ENCODE measurements around the gene SNAPC5. TPM values are rescaled to one million over a fixed set of nuclear protein-coding genes. Genes with fewer than 3 reads are reported as not detected.

The SNAPC5 gene
- total RNA-seq, 1 donor from 2014 or later, result 24.8 TPM

DNA sequence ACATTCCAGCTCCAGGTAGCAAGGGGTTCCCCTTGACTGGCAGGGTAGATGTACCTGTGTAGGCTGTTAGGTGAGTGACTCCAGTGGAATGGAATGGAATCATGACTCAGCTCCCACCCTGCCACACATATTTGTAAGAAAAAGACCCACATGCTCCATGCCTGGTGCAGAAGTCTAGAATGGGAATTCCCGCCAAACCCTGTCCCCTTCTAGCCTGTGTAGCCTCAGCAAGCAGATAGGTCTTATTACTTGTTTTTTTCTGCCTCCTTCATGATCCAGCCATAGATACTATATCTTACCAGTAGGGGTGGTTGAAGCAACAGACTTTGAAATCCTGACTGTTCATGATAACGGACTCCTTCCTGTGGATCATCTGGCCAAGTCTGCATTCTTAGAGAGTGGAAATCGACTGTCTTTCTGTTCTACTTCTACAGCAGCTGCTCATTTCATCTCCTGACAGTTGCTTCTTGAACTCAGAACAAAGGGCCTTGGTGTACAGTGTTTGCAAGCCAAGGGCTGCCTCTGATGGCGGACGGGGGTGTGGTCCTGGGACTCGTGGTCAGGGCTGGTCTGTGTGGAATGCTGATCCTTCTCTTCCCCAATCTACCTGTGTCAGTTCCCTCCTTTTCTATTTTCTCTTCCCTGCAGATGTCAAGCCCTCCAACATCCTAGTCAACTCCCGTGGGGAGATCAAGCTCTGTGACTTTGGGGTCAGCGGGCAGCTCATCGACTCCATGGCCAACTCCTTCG lies 16.3 kb downstream of the SNAPC5 start:
- no peak overlapping the region for H3K27ac Mint-ChIP-seq (ENCODE audit: unreplicated experiment)
- peaks cover 10% of the 10 kb centered on the region for H3K36me3 Mint-ChIP-seq (ENCODE audit: unreplicated experiment)
- H3K4me1 Mint-ChIP-seq (ENCODE audit: unreplicated experiment), result no peaks in the 10 kb centered on the region
- TF ChIP-seq, protein P1, sequence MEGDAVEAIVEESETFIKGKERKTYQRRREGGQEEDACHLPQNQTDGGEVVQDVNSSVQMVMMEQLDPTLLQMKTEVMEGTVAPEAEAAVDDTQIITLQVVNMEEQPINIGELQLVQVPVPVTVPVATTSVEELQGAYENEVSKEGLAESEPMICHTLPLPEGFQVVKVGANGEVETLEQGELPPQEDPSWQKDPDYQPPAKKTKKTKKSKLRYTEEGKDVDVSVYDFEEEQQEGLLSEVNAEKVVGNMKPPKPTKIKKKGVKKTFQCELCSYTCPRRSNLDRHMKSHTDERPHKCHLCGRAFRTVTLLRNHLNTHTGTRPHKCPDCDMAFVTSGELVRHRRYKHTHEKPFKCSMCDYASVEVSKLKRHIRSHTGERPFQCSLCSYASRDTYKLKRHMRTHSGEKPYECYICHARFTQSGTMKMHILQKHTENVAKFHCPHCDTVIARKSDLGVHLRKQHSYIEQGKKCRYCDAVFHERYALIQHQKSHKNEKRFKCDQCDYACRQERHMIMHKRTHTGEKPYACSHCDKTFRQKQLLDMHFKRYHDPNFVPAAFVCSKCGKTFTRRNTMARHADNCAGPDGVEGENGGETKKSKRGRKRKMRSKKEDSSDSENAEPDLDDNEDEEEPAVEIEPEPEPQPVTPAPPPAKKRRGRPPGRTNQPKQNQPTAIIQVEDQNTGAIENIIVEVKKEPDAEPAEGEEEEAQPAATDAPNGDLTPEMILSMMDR (IDR thresholded peaks at IDR 0.05), result no peak
- no peaks in the 10 kb centered on the region for H3K9me3 Mint-ChIP-seq (ENCODE audit: unreplicated experiment)
- DNase-seq (ENCODE audit: extremely low spot score, unreplicated experiment), result no peak
- no peaks in the 10 kb centered on the region for H3K27me3 Mint-ChIP-seq (ENCODE audit: unreplicated experiment)
- no peak overlapping the region for H3K4me3 Mint-ChIP-seq (ENCODE audit: unreplicated experiment)

DNA sequence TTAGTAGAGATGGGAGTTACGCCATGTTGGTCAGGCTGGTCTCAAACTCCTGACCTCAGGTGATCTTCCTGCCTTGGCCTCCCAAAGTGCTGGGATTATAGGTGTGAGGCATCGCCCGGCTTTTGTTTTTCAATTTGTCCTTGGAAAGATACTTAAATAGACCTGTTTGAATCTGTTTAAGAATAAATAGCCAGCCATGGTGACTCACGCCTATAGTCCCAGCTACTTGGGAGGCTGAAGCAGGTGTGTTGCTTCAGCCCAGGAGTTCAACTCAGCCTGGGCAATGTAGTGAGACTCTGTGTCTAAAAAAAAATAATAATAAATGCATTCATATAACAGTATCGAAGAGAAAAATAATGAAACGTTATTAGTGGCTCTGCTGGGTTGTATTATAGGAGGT lies 17.3 kb downstream of the SNAPC5 start:
- TF ChIP-seq, protein P1 (IDR thresholded peaks at IDR 0.05), result no peak
- Mint-ChIP-seq H3K4me1 (ENCODE audit: unreplicated experiment) (no peaks in the 10 kb centered on the region), H3K36me3 (ENCODE audit: unreplicated experiment) (peaks cover 10% of the 10 kb centered on the region), H3K4me3 (ENCODE audit: unreplicated experiment) (no peak overlapping the region), H3K27me3 (ENCODE audit: unreplicated experiment) (no peaks in the 10 kb centered on the region), H3K9me3 (ENCODE audit: unreplicated experiment) (no peaks in the 10 kb centered on the region), H3K27ac (ENCODE audit: unreplicated experiment) (no peak overlapping the region)
- no peak for DNase-seq (ENCODE audit: extremely low spot score, unreplicated experiment)

DNA sequence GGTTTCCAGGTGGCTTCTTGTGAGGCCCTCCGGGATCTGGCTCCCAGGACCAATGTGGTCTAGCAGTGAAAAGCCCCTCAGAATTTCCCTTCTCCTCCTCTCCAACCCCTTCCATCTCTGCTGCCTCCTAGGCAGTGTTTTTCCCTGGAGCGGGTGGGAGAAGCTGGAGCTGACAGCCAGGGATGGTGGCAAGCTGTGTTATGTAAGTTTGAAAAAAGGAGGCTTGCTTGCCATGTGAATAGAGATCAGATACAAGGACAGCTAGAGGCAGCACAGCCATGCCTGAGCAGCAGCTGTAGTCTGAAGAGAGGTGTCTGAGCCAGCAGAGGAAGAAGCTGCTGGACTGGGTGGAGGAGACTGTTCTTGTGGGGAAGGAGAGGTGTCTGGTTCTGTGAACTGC lies 20.6 kb downstream of the SNAPC5 start:
- H3K4me1 Mint-ChIP-seq (ENCODE audit: unreplicated experiment), result peaks cover 22% of the 10 kb centered on the region
- H3K27ac Mint-ChIP-seq (ENCODE audit: unreplicated experiment), result no peak overlapping the region
- H3K9me3 Mint-ChIP-seq (ENCODE audit: unreplicated experiment), result no peaks in the 10 kb centered on the region
- H3K4me3 Mint-ChIP-seq (ENCODE audit: unreplicated experiment), result no peak overlapping the region
- TF ChIP-seq, protein P1 (IDR thresholded peaks at IDR 0.05), result no peak
- no peaks in the 10 kb centered on the region for H3K27me3 Mint-ChIP-seq (ENCODE audit: unreplicated experiment)
- DNase-seq (ENCODE audit: extremely low spot score, unreplicated experiment), result no peak
- H3K36me3 Mint-ChIP-seq (ENCODE audit: unreplicated experiment), result peaks cover under 1% of the 10 kb centered on the region

DNA sequence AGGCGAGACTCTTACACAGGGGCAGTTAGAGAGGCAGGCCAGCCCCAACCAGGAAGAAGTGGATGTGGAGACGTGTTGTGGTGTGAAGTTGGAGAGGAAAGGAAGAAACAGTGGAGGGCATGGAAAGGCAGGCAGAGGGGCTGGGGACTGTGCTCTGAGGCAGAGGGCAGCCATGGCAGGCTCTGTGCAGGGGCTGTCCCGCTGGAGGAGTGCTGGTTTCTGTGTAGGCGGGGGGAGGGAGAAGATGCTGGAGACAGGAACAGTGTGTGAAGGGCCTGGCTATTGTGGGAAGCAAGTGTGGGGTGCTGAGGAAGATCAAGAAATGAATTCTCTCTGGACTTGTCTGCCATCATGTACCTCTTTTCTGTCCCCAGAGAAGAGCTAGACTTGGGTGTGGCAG lies 21.0 kb downstream of the SNAPC5 start:
- Mint-ChIP-seq H3K9me3 (ENCODE audit: unreplicated experiment) (no peaks in the 10 kb centered on the region), H3K36me3 (ENCODE audit: unreplicated experiment) (no peaks in the 10 kb centered on the region), H3K27ac (ENCODE audit: unreplicated experiment) (no peak overlapping the region), H3K27me3 (ENCODE audit: unreplicated experiment) (no peaks in the 10 kb centered on the region), H3K4me3 (ENCODE audit: unreplicated experiment) (no peak overlapping the region), H3K4me1 (ENCODE audit: unreplicated experiment) (peaks cover 27% of the 10 kb centered on the region)
- no peak for DNase-seq (ENCODE audit: extremely low spot score, unreplicated experiment)
- TF ChIP-seq, protein P1 (IDR thresholded peaks at IDR 0.05), result no peak

DNA sequence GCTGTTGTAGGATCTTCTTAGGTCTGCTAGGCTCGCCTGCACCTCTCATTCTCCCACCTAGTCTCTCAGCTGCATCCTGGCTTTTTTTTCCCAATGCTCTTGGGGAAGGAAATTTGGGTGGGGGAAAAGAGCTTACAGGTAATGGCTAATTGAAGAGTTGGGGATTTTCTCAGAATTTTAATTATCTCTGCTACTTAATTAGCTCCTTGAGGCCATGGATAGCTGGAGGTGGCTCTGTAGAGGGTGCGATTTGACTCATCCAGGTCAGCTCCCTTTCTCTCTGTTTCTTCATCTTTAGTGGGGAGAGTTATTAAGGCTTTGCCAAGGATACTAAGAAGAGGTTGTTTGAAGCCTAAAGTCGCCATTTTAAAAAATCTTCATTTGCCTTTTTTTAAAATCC lies 22.6 kb downstream of the SNAPC5 start:
- Mint-ChIP-seq H3K4me3 (ENCODE audit: unreplicated experiment) (no peak overlapping the region), H3K27me3 (ENCODE audit: unreplicated experiment) (no peaks in the 10 kb centered on the region), H3K9me3 (ENCODE audit: unreplicated experiment) (no peaks in the 10 kb centered on the region), H3K36me3 (ENCODE audit: unreplicated experiment) (no peaks in the 10 kb centered on the region), H3K27ac (ENCODE audit: unreplicated experiment) (no peak overlapping the region), H3K4me1 (ENCODE audit: unreplicated experiment) (peaks cover 30% of the 10 kb centered on the region)
- TF ChIP-seq, protein P1 (IDR thresholded peaks at IDR 0.05), result no peak
- DNase-seq (ENCODE audit: extremely low spot score, unreplicated experiment), result no peak

Measured in osteocyte (in vitro differentiated cells).